Adrenal gland (tissue), 12 donors: ENCODE measurements around the gene KICS2. TPM values are rescaled to one million over a fixed set of nuclear protein-coding genes. Genes with fewer than 3 reads are reported as not detected.
"Not testable (repeated sequence)": the region's sequence is repeated elsewhere in the genome, so short reads cannot be mapped to it uniquely, and the experiment has no call there.

Source experiments
- DNase-seq, 7 donors: peaks; one replicate each; pipeline ENCODE4 v3.0.0-alpha.2; 2019 to 2020
- H3K27ac ChIP-seq, 5 donors: fragments of 200-600 bp; sonication (generic) in 4 of 5; 1 replicate in 3 of 5; 2 replicates in 2 of 5; pipeline versions ENCODE4 v1.5.1 to v1.8.0; 2016 to 2020; ENCODE audit warnings: mild to moderate bottlenecking in 1 of 5
- H3K27me3 ChIP-seq: fragments of 200-600 bp; 2 replicates; pipeline ENCODE4 v1.8.0; 2021
- H3K36me3 ChIP-seq, 2 donors: fragments of 200-600 bp; replicated peaks in 1 of 2; 1 replicate in 1 of 2; 2 replicates in 1 of 2; pipeline versions ENCODE4 v1.5.1 to v1.8.0; 2018 to 2022
- H3K4me1 ChIP-seq, 2 donors: fragments of 200-600 bp; replicated peaks in 1 of 2; 1 replicate in 1 of 2; 2 replicates in 1 of 2; pipeline versions ENCODE4 v1.5.1 to v1.8.0; 2018 to 2021
- H3K4me3 ChIP-seq, 4 donors: fragments of 200-600 bp; sonication (generic) in 3 of 4; one replicate each; pipeline ENCODE4 v1.5.1; 2016 to 2018
- H3K9me3 ChIP-seq, 3 donors: fragments of 200-600 bp; sonication (generic) in 1 of 3; replicated peaks in 1 of 3; 1 replicate in 2 of 3; 2 replicates in 1 of 3; pipeline versions ENCODE4 v1.5.1 to v1.8.0; 2016 to 2021
- CTCF ChIP-seq, 6 experiments: fragments of 450-650 bp in 4 of 6; fragments of 200-600 bp in 2 of 6; sonication (generic) in 1 of 6; IDR thresholded peaks; 1 replicate in 5 of 6; 2 replicates in 1 of 6; pipeline versions ENCODE4 v1.5.1 to v1.8.0; 2016 to 2021; ENCODE audit warnings: antibody characterized with exemption in 6 of 6, mild to moderate bottlenecking in 2 of 6, moderate library complexity in 1 of 6
- POLR2A ChIP-seq, 2 donors: fragments of 450-650 bp; IDR thresholded peaks; one replicate each; pipeline ENCODE4 v1.6.1; 2017; ENCODE audit warnings: antibody characterized with exemption in 2 of 2, mild to moderate bottlenecking in 2 of 2, moderate library complexity in 1 of 2
- WGBS, 4 donors: extraction: QIAGEN DNeasy Blood & Tissue Kit in 2 of 4; methylation state at CpG; one replicate each; pipeline versions ENCODE4 v1.1.5 to v1.1.7; 2013 to 2017; 5-methylcytosine and 5-hydroxymethylcytosine counted together
- intact Hi-C, 2 donors: fragments of 100-400 bp; cut with DNase I; formaldehyde crosslinking; loops; one replicate each; pipeline versions ENCODE4 v1.14.1 to v1.15.0; 2022 to 2023
- polyA plus RNA-seq, 3 donors: library from polyadenylated mRNA; stranded (reverse); fragments of 200-250 nt in 2 of 3; fragments of 350-450 nt in 1 of 3; fragmentation: Illumina TruSeq in 1 of 3; extraction: RNeasy Lipid Tissue Mini Kit (QIAGEN cat#74804) in 1 of 3; gene quantifications; one replicate each; pipeline ENCODE4 v1.2.3, GENCODE V29; 2013 to 2014
- total RNA-seq, 9 donors: library from RNA; depleted of rRNA in 4 of 9; stranded (reverse); fragments of >200 nt in 4 of 9; fragments of 120-200 nt in 1 of 9; fragmentation: NEBNext Ultra II Directional in 1 of 9; extraction: Animal tissue kit (Norgen Biotek cat#: 25700) in 1 of 9; gene quantifications; one replicate each; pipeline versions ENCODE4 v1.1.0 to v1.2.4, GENCODE V29; 2013 to 2023
- donor health status: healthy with polysubstance abuse.
- donor health status: Bipolar disorder and iron deficiency.
- donor health status: DM: yes; HTN: yes; CAD: no.
- donor health status: DM: no; HTN: no; CAD: no.
- donor health status: DM: no; HTN: no; CAD: no.
- donor health status: DM: yes; HTN: yes; CAD: no.

Gene KICS2
- total and polyA plus RNA-seq, 12 donors: 5.0 to 36.4 (median 12.0) TPM

- Histone ChIP-seq H3K27ac (no peak overlapping the region), H3K9me3 (no peaks in the 10 kb centered on the region), H3K36me3 (no peaks in the 10 kb centered on the region), H3K4me3 (no peak overlapping the region), H3K4me1 (no peaks in the 10 kb centered on the region), H3K27me3 (no peaks in the 10 kb centered on the region)
- TF ChIP-seq POLR2A (IDR thresholded peaks at IDR 0.05) (no peak), CTCF (IDR thresholded peaks at IDR 0.05) (no peak)
- DNase-seq: no peak
- intact Hi-C loops: no loop called here
- WGBS, 4 donors: 57 to 81% (median 63%) methylated on average over 7 of the region's 7 CpGs
Measured at GRCh38 chr12:64203775-64204174, 18.3 kb downstream of the KICS2 start.

GRCh38 chr12:64203036-64203435 lies 19.1 kb downstream of the KICS2 start:
- Histone ChIP-seq H3K27me3 (no peaks in the 10 kb centered on the region), H3K27ac (no peak overlapping the region), H3K9me3 (no peaks in the 10 kb centered on the region), H3K4me3 (no peak overlapping the region), H3K4me1 (no peaks in the 10 kb centered on the region), H3K36me3 (no peaks in the 10 kb centered on the region)
- intact Hi-C loops: no loop called here
- WGBS, 4 donors: 95 to 97% (median 96%) methylated on average over 5 of the region's 5 CpGs
- DNase-seq: no peak
- TF ChIP-seq CTCF (IDR thresholded peaks at IDR 0.05) (no peak), POLR2A (IDR thresholded peaks at IDR 0.05) (no peak)

GRCh38 chr12:64195841-64196240 lies 26.3 kb downstream of the KICS2 start:
- H3K4me1 ChIP-seq, H3K27ac ChIP-seq, H3K4me3 ChIP-seq, H3K9me3 ChIP-seq, H3K36me3 ChIP-seq, H3K27me3 ChIP-seq, intact Hi-C loops, DNase-seq: not testable (repeated sequence)
- 85 to 91% methylated on average over 3 to 11 of the region's 15 CpGs; no CpG with 5 or more reads in 2 of the 4 donors for WGBS, 4 donors

GRCh38 chr12:64194333-64195149 lies 27.6 kb downstream of the KICS2 start:
- H3K27ac ChIP-seq: no peak overlapping the region
- no peaks in the 10 kb centered on the region for H3K9me3 ChIP-seq
- no peaks in the 10 kb centered on the region for H3K4me1 ChIP-seq
- 81 to 86% (median 86%) methylated on average over 7 of the region's 7 CpGs for WGBS, 4 donors
- no peak overlapping the region for H3K4me3 ChIP-seq
- TF ChIP-seq CTCF (IDR thresholded peaks at IDR 0.05) (no peak), POLR2A (IDR thresholded peaks at IDR 0.05) (no peak)
- H3K36me3 ChIP-seq: peaks cover 0 to 7% of the 10 kb centered on the region in 2 donors
- intact Hi-C loops: no loop called here
- H3K27me3 ChIP-seq: no peaks in the 10 kb centered on the region
- no peak for DNase-seq

- WGBS, 4 donors: 92 to 95% (median 94%) methylated on average over 5 to 6 of the region's 6 CpGs
- Histone ChIP-seq H3K27ac (no peak overlapping the region), H3K4me1 (no peaks in the 10 kb centered on the region), H3K36me3 (peaks cover 0 to 7% of the 10 kb centered on the region in 2 donors), H3K4me3 (no peak overlapping the region), H3K9me3 (no peaks in the 10 kb centered on the region), H3K27me3 (no peaks in the 10 kb centered on the region)
- no peak for DNase-seq
- no peak for TF ChIP-seq CTCF (IDR thresholded peaks at IDR 0.05)
- no peak for TF ChIP-seq POLR2A (IDR thresholded peaks at IDR 0.05)
- intact Hi-C loops: no loop called here
Measured at GRCh38 chr12:64193931-64194330, 28.2 kb downstream of the KICS2 start.
